Transverse colon (tissue), 3 donors: Measurements from ENCODE around the gene MKLN1.

Experiments used
- CTCF ChIP-seq, 5 experiments: fragments of 200-600 bp in 3 of 5; fragments of 450-650 bp in 2 of 5; sonication (generic) in 3 of 5; IDR thresholded peaks; 1 replicate in 2 of 5; 2 replicates in 3 of 5; pipeline ENCODE4 v1.5.1; 2016 to 2017; ENCODE audit warnings: antibody characterized with exemption in 5 of 5, inconsistent platforms in 3 of 5, mild to moderate bottlenecking in 2 of 5, moderate library complexity in 1 of 5
- EP300 ChIP-seq: sonication (generic); formaldehyde crosslinking; IDR thresholded peaks from one replicate; pipeline ENCODE4 v1.6.1; 2017; ENCODE audit warnings: antibody characterized with exemption, low read depth
- POLR2A ChIP-seq: fragments of 450-650 bp; IDR thresholded peaks from one replicate; pipeline ENCODE4 v1.6.1; 2016; ENCODE audit warnings: antibody characterized with exemption, mild to moderate bottlenecking, moderate library complexity

- no peak for TF ChIP-seq POLR2A
- peak; percentile 48 to 63 (median 56) for TF ChIP-seq CTCF (IDR thresholded peaks at IDR 0.05)
- no peak for TF ChIP-seq EP300
Measured at GRCh38 chr7:131424219-131424822, 96.6 kb downstream of the MKLN1 start.
